Measurements from ENCODE around the gene LAMC3.

LAMC3 gene

GRCh38 chr9:131117121-131117761 lies 108.3 kb downstream of the LAMC3 start:
- no peak for DNase-seq (ENCODE audit: low read depth)

DNA sequence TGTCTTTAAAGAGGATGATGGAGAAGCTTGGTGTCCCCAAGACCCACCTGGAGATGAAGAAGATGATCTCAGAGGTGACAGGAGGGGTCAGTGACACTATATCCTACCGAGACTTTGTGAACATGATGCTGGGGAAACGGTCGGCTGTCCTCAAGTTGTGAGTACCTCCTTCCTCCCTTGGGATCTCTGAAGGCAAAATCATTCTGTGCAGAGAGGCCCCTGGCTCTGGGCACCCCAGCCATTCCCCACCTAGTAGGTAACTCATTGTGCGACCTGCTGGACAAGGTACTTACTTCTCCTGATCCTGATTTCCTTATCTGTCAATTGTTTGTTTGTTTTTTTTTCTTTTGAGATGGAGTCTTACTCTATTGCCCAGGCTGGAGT lies 108.8 kb downstream of the LAMC3 start:
- DNase-seq (ENCODE audit: low read depth): no peak

DNA sequence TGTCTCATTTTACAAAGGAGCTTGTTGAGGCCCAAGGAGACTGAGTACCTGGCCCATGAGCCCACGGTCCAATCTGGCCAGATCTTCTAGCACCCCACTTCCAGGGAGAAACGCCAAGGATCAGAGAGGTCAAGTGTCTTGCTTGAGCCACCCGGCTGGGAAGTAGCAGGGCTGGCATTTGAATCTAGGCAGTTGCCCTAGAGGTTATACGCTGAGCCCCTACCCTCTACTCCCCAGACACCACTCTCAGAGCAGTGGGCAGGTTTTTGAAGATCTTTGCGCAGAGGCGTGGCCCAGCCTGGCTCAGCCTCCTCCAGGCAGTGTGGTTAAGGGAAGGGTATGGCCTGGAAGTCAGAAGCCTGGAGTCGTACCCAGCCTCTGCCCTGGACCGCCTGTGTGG lies 110.6 kb downstream of the LAMC3 start:
- no peak for DNase-seq (ENCODE audit: low read depth)

DNA sequence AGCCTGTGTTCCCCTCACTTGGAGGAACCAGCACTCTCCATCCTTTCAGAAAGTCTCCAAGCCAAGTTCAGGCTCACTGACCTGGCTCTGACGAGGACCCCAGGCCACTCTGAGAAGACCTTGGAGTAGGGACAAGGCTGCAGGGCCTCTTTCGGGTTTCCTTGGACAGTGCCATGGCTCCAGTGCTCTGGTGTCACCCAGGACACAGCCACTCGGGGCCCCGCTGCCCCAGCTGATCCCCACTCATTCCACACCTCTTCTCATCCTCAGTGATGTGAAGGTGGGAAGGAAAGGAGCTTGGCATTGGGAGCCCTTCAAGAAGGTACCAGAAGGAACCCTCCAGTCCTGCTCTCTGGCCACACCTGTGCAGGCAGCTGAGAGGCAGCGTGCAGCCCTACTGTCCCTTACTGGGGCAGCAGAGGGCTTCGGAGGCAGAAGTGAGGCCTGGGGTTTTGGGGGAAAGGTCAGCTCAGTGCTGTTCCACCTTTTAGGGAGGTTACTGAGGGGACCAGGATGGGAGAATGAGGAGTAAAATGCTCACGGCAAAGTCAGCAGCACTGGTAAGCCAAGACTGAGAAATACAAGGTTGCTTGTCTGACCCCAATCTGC lies 111.8 kb downstream of the LAMC3 start:
- DNase-seq (ENCODE audit: low read depth): no peak

- DNase-seq (ENCODE audit: low read depth): no peak
These were observed 112.4 kb downstream of the LAMC3 start for GRCh38 chr9:131121346-131121745.

DNA sequence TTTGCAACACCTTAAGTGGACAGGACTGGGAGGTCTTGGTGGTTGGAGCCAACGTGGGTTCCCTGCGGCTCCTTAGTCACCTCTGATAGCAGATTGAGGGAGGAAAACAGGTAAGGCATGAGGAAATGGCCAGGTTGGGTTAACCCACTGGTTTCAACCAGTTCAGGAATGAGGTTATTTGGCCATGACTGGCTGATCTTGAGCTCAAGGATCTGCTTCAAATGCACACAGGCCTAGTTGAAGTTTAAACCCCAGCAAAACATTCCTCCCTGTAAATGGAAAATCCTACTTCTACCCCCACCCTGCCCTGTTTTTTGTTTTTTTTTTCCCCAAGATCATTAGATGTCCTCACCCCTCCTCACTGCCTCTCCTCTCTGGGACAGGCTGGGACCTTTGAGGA lies 113.2 kb downstream of the LAMC3 start:
- DNase-seq (ENCODE audit: low read depth): no peak

- no peak for DNase-seq (ENCODE audit: low read depth)
These were observed 116.0 kb downstream of the LAMC3 start for GRCh38 chr9:131125038-131125287.

DNA sequence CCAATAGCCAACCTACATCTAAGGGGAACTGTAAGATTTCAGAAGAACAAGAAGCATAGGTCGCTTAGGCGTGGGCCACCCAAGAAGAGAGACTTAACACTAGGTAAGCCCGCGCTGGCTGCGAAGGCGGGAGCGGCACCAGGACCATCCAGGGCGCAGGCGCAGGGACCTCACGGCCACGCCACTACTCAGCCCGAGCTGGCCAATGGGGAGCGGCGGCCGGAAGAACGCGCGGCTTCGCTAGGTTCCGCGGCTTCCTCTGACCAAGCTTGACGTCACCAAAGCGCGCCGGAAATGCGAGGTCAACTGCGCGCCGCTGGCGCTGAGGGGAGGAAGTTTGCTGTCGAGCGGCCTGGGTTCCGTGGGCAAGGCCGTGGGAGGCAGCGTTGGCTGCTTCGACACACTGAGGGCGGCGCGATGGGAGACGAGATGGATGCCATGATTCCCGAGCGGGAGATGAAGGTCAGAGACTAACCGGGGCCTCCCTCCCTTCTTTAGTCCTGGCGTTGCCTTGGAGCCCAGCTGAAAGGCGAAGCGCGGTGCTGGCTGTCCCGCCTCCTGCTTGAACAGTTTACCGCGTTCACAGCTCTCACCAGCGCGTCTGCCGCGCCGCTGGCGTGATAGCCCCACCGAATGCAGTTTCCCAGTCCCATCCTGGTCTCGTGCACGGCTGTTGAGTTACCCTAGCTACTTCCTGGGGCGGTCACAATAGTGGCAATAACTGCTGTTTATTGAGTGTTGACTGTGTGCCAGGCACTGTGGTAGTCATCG lies 116.5 kb downstream of the LAMC3 start, which contains the start of gene NUP214:
NUP214 (plus strand) TSS at position 299 of the 771 bp plus-strand sequence; CDS start at position 418, 119 bp downstream.
- peak; percentile 95 for DNase-seq (ENCODE audit: low read depth)

GRCh38 chr9:131126059-131126426 lies 117.1 kb downstream of the LAMC3 start:
- DNase-seq (ENCODE audit: low read depth): no peak

GRCh38 chr9:131129183-131129582 lies 120.2 kb downstream of the LAMC3 start:
- no peak for DNase-seq (ENCODE audit: low read depth)

GRCh38 chr9:131138676-131139075 lies 129.7 kb downstream of the LAMC3 start:
- no peak for DNase-seq (ENCODE audit: low read depth)

DNA sequence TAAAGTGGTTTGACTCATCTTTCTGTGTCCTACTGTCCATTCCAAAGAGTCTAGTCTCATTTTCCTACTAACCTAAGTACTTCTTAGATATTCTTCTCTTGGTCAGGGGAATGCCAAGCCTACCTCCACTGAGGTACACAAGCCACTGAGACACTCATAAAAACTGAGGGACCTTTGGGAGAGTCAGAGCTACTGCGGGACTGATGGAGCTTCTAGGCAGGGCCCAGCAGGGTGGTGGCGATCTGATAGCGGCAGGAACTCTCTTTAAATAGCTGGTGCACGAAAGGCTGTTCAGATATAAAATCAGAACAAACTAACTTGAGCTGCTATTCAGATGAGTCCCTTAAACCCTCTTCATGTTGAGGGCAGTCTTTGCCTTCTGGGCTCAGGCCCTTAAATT lies 131.1 kb downstream of the LAMC3 start:
- DNase-seq (ENCODE audit: low read depth): no peak

GRCh38 chr9:131140550-131140949 lies 131.6 kb downstream of the LAMC3 start:
- DNase-seq (ENCODE audit: low read depth): no peak

- DNase-seq (ENCODE audit: low read depth): no peak
These were observed 133.2 kb downstream of the LAMC3 start for GRCh38 chr9:131142160-131142559.
